Retinal pigment epithelial cell (primary cell): ENCODE data around the gene BRAF.
"Not testable (repeated sequence)": the region's sequence is repeated elsewhere in the genome, so short reads cannot be mapped to it uniquely, and the experiment has no call there.

Source experiments
- DNase-seq: peaks from one replicate; pipeline ENCODE4 v3.0.0-alpha.2; 2010; ENCODE audit warnings: low read depth
- H3K4me3 ChIP-seq: 2 replicates; pipeline ENCODE4 v1.5.1; 2011; ENCODE audit warnings: mild to moderate bottlenecking, low read length, control low read depth, moderate library complexity
- TF ChIP-seq, protein P1 (sequence below): conservative IDR thresholded peaks from 2 replicates; pipeline ENCODE4 v1.5.1; 2011; ENCODE audit warnings: low read depth, low read length, control low read depth, inconsistent platforms

BRAF gene

DNA sequence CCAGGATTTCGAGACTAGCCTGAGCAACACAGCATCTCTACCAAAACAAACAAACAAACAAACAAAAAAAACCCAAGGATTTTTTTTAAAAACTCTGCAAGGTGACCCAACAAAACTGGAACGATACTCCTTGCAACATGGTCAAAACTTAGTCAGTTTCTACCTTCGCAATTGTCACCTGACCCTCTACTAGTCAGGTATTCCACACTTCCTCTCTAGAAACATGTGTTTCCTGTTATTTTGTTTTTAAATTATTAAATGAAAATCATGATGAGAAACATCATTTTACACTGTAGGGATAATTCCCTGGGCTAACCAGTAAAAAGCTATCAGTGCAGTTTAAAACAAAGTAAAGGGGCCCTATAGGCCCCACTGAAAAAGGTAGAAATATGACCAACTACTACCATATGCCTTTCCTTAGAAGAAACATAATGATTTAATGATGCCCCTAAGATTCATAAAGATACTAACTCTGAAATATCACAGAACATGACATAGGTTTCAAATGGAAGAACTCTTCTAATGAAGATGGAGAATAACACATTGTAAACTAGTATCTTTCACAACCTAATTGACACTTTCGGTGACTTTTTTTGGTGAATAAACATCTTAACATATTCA, 8.7 kb downstream of the BRAF start:
- TF ChIP-seq, protein P1, sequence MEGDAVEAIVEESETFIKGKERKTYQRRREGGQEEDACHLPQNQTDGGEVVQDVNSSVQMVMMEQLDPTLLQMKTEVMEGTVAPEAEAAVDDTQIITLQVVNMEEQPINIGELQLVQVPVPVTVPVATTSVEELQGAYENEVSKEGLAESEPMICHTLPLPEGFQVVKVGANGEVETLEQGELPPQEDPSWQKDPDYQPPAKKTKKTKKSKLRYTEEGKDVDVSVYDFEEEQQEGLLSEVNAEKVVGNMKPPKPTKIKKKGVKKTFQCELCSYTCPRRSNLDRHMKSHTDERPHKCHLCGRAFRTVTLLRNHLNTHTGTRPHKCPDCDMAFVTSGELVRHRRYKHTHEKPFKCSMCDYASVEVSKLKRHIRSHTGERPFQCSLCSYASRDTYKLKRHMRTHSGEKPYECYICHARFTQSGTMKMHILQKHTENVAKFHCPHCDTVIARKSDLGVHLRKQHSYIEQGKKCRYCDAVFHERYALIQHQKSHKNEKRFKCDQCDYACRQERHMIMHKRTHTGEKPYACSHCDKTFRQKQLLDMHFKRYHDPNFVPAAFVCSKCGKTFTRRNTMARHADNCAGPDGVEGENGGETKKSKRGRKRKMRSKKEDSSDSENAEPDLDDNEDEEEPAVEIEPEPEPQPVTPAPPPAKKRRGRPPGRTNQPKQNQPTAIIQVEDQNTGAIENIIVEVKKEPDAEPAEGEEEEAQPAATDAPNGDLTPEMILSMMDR, result no peak
- H3K4me3 ChIP-seq, result no peak overlapping the region
- no peak for DNase-seq

DNA sequence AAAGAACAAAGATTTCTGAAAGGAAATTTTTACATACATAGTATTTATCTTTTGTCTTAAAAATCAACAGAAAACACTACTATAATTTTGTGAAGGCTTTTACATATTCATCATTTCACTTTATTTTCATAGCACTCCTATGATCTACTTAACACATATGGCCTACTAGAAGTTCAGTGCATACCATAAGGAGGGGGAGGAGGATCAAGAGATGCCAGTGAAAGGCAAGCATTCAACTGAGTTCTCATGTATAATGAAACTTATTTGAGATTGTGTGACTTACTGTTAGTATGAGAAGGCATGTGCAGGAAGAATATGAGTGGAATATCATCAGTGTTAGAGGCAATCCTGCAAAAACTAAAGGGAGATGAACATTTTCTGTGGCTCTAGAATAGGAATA, 10.6 kb downstream of the BRAF start:
- TF ChIP-seq, protein P1, result no peak

DNA sequence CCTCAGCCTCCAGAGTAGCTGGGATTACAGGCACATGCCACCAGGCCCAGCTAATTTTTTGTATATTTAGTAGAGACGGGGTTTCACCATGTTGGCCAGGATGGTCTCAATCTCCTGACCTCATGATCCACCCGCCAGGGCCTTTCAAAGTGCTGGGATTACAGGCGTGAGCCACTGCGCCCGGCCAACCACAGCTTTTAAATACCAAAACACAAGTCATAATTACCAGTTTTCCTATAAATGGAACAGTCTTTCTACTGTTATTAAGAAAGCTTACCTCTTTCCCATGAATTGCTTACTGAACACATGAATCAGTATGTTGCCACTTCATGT, 11.2 kb downstream of the BRAF start:
- DNase-seq, H3K4me3 ChIP-seq: not testable (repeated sequence)

More for the DNA sequence above, 10.6 kb downstream of the BRAF start:
- DNase-seq, result no peak
- no peak overlapping the region for H3K4me3 ChIP-seq

DNA sequence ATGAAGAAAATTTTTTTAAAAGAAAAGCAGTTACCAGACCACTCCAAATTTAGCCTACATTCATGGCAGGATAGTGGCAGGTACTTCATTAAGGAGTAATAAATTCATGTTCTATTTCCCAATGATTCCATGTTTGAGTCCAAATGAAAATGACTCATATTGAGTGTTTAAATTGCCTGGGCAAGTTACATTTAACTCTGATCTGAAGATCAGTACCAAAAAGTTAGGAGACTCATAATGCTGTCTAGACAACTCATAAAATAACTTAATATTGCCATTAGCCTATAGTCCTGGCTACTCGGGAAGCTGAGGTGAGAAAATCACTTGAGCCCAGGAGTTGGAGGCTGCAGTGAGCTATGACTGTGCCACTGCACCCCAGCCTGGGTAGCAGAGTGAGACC, 13.0 kb downstream of the BRAF start:
- TF ChIP-seq, protein P1, result no peak
- H3K4me3 ChIP-seq, result no peak overlapping the region
- DNase-seq, result no peak

DNA sequence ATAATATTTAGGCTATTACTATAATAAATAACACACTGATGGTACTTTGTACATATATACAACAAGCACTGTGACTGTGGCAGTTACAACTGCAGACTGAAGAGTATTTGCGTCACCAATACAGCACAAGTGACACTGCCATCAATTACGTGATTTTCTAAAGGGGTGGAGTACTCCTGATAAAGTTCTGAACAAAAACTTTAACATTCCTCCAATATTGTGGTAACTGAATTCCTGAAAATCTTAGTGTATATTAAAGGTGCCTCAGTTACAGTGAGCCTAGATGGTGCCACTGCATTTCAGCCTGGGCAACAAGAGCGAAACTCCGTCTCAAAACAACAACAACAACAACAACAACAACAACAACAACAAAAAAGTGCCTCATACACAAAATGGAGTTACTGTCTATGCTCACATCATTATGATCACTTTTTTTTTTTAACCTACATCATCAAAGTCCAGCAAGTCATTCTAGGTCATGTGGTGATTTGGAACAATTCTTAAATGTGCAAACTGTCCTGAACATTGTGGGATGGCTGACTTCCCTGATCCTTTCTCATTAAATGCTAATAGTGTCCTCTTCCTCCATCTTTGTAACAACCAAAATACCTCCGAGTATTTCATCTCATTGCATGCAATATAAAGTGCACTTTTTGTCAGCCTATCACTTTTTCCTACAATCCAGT, 15.1 kb downstream of the BRAF start:
- TF ChIP-seq, protein P1, result no peak
- H3K4me3 ChIP-seq, result no peak overlapping the region
- no peak for DNase-seq

DNA sequence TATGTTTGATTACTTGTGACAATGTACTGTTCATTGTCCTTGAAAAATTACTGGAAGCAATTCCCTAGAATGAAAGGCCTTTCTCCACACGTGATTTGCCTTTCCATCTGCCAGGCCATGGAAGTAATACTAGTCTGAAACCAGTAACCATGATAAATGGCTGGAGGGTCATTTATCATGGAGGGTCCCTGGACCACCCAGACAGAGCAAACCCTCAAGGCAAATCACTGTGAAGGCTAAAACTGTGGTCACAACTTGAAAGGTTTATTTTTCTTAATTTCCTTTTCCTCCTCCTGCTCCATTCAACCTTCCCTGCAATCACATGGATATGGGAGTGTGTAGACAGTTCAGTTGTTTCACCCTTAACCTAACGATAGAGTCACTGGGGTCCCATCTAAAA, 16.4 kb downstream of the BRAF start:
- TF ChIP-seq, protein P1, result no peak
- DNase-seq, result no peak
- H3K4me3 ChIP-seq, result no peak overlapping the region

DNA sequence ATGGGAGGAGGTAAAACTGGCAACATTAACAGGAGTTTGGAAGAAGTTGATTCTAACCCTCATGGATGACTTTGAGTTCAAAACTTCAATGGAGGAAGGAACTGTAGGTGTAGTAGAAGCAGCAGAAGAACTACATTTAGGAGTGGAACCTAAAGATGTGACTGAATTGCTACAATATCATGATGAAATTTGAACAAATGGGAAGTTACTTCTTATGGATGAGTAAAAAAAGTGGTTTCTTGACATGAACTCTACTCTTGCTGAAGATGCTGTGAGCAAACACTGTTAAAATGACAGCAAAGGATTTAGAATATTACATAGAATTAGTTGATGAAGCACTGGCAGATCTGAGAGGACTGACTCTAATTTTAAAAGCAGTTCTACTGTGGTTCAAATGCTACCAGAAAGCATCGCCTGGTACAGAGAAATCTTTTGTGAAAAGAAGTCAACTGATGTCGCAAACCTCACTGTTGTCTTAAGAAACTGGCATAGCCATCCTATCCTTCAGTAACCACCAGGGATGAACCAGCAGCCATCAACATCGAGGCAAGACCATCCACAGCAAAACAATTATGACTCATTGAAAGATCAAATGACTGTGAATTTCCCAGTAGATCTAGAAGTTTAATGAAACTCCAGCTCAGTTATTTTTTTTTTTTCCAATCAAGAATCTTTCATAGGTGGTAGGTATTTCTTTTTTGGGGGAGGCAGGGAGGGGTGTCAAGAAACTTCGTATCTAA, 20.8 kb downstream of the BRAF start:
- no peak overlapping the region for H3K4me3 ChIP-seq
- TF ChIP-seq, protein P1, result no peak
- DNase-seq, result no peak
